HG03064 (cell line): ENCODE measurements around the gene INTS1.

Source experiments
- ATAC-seq: cut with Tn5 transposase; IDR thresholded peaks from one replicate; pipeline ENCODE4 v1.9.1; 2021; ENCODE audit warnings: low read depth; ENCODE audit not compliant: unreplicated experiment

Gene INTS1

DNA sequence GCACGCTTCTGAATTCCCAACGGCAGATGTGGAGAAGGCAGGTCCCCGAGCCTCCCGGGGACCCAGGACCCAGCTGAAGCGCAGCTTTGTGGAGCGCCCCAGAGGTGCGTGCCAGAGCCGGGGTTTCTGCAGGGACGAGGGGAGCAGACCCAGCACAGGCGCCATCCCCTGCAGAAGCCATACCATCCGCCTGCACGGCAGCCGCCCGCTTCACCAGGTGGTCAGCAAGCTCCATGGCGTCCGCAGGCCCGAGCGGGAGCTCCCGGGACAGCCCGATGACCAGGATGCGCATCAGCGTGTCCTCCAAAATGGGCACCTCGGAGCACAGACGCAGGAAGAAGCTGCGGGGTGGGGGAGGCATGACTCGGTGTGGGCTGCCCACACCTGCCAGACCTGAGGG lies 10.6 kb downstream of the INTS1 start:
- ATAC-seq = no peak

DNA sequence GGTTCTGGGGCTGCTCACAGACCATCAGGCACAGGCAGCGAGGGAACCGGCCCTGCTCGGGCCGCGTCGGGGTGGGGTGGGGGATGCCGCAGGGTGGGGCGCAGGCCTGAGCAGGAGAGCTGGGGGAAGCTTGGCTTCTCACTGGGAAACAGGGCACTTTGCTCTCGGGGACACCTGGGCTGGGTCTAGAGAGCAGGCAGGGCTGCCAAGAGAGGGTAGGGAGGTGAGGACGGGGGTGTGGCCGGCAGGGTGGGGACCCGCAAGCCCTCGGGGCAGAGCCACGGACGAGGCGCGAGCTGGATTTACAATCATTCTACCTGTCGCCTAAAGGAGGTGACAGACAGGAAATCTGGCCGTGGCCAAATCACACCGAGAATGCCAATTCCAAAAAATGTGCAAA lies 11.1 kb downstream of the INTS1 start:
- no peak for ATAC-seq

DNA sequence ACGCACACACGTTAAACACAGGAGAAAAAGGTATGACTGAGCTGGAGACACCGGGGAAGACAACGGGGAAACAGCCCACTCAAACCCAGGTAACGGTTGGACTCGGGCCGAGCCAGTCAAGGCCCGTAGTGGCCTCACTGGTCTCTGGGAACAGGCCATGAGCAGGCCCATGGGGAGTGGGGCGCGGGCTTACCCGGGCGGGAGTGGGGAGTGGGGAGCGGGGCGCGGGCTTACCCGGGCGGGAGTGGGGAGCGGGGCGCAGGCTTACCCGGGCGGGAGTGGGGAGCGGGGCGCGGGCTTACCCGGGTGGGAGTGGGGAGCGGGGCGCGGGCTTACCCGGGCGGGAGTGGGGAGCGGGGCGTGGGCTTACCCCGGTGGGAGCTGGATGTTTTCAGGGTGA lies 11.5 kb downstream of the INTS1 start:
- ATAC-seq = no peak

DNA sequence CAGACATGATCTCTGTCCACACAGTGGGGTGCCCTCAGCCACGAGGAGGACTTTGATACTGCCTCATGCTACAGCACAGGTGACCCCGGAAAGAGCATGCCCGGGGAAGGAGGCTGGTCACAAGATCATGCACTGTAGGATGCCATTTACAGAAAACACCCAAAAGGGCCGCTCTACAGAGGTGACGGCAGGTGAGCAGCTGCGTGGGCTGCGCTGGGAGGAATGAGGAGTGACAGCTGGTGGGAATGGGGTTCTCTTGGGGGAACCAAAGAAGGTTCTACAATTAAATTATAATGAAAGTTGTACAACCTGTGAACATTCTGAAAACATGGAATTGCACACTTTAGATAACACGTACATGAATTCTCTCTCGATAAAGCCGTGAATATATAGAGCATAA lies 12.0 kb downstream of the INTS1 start:
- ATAC-seq = no peak

DNA sequence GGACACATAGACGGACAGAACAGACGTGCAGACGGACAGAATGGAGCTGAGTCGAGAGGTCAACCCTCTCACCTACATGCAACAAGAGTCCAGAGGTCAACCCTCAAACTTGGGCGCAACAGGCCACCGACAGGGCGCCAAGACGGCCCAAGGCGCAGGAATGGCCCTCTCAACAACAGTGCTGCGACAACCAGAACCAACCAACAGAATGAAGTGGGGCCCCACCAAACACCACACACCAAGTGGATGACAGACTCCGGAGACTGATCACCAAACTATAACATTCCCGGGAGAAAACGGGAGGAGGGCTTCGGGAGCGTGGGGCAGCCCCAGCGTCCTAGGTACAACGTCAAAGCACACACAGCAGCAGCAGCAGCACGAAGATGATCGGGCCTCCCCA lies 13.4 kb downstream of the INTS1 start:
- ATAC-seq = no peak

DNA sequence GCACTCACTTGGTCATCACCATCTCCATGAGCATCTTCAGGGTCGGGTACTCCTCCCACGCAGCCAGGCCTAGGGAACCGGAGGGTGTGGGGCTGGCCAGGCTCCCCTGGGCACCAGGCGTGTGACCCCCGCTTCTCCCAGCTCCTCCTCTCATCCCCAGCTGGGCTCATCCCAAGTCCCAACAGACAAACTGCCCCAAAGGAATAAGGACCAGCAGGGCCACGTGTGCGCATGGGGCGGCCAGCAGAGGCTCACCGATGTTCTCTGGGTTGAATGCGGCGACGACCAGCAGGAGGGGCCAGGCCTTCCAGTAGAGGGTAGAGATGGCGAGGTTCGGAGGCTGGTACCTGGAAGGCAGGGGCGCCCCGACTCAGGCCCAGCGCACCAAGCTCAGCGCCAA lies 14.9 kb downstream of the INTS1 start:
- no peak for ATAC-seq

DNA sequence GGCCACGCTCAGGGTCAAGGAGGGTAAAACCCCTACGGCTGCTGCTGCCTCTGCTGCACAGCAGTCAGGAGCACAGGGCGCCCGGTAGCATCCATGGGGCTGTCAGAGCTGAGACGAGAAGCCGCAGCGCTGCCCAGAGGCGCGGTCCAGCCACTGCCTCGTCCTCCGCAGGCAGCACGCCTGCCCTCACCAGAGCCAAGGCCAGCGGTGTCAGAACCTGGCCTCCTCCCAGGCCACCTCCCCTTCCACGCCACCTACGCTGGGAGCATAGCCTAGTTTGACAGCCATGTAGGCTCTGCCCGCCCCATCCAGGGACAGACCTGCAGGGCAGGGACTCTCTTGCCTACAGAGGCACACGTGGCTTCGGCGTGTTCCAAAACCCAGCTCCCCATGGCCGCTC lies 16.2 kb downstream of the INTS1 start:
- ATAC-seq = no peak

DNA sequence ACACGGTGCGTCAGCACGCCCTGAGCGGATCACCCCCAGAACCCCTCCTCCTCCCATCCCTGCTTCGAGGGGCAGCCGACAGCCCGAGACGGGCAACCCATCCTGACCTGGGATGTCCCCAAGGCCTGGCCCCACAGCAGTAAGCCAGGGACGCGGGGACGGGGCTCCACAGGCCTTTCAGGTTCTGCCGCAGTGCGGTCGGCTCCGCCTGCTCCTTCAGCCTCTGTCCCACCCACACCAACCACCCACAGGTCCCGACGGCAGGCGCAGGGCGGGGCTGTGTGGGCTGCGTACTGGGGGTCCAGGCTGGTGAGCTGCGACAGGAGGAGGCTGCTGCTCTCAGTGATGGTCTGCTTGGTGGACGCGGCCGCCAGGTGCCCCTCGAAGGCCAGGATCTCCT lies 16.7 kb downstream of the INTS1 start:
- no peak for ATAC-seq

DNA sequence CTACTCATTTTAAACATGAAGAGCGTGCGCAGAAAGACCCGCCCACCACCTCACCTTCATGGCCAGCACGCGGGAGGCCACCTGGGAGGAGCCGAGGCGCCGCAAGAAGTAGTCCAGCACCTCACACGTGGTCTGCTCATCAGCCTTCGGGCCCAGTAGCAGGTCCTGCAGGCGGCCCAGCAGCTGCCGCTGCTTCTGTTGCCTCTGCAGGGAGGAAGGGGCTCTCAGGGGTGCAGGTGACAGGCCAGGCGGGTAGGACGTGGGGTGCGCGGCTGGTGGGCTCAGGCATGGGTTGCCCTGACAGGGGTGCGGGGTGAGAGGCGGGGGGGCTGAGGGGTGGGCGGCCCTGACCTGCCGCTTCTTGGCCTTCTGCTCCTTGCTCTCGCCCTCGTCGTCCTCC lies 17.6 kb downstream of the INTS1 start:
- no peak for ATAC-seq

DNA sequence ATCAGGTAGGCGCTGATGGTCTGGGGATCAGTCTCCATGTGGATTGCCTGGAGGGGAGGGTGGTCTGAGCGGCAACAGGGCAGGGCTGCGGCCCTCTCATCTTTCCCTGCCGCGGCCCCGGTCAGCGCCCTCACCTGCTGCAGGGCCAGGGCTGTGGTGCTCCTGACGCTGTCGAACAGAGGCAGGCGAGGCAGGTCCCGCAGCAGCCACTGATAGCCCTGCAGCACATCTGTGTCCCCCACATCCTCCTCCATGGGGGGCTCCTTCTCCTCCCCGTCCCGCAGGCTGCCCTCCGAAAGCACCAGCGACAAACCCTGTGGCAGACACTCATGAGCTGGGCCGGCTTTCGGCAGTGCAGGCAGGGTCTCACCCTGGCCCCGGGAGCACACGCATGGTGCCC lies 19.0 kb downstream of the INTS1 start:
- no peak for ATAC-seq

DNA sequence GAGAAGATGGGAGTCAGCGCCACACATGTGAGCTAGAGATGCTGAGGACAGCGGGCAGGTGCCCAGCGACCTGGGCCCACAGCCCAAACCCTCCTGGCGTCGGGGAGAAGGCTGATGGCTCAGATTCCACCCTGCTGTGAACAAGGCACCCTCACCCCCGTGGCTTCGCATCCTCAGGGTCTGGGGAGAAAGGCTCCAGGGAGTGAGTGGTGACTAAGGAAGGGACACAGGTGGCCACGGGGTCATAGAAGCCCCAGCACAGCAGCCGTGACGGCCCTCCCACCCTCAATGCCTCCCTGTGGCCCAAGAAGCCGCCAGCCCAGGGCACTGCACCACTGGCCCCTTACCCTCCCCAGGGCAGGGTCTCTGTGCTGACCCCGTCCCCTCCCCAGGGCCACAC lies 19.6 kb downstream of the INTS1 start:
- ATAC-seq = no peak

DNA sequence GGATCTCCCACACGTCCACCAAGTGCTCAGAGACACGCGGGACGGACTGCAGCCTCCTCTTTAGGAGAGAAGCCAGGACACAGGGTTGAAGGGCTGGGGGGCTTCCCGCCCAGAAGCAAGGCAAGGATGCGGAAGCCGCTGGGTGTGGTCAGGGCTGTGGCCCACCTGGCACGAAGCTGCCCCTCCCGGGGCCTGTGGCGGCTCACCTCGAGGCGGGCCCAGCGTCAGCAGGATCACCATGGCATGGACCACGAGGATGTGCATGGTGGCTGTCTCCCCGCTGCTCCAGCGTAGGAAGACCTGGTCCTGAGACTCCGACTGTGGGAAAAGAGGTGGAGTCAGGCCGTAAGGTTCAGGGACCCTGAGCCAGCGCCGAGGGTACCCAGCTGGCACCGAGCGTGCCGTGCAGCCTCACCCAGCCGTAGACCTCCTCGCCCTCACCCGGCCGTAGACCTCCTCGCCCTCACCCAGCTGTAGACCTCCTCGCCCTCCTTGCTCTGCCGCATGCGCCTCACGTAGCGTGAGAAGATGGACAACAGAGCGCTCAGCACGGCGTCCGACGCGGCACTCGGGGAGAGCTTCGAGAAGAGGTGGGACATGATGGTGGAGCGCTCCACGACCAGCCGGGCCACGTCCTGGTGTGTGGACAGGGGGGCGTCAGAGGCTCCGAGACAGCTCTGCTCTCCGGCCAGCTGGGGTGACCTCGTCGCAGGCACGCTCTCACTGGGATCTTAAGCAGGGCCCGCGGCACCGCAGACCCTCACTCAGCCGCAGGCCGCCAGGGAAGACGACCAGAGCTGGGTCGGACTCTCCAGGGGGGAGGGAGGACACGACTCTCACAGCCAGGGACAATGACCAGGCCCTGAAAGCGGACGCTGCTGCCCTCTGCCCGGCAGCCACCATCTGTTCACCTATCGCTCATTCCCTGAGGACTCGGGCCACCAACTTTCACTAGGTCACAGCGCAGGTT lies 20.4 kb downstream of the INTS1 start:
- ATAC-seq = no peak

DNA sequence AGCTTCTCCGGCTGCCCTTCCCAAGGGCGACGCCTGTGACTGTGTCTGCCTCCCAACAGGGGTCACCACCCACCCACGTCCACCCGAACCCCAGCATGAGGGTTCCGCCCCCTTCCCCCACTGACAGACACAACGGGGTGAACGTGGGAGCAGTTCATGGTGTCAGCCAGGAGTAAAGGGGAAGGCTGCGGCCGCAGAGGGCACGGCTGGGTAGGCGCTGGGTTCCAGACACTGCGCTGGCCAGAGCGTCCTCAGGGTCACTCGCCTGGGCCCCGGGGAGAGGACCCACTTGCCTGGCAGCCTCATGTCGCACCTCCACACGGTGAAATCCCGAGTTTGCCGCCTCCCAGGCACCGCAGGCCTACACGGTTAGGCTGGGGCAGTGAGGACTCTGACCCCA lies 21.1 kb downstream of the INTS1 start:
- ATAC-seq = no peak

DNA sequence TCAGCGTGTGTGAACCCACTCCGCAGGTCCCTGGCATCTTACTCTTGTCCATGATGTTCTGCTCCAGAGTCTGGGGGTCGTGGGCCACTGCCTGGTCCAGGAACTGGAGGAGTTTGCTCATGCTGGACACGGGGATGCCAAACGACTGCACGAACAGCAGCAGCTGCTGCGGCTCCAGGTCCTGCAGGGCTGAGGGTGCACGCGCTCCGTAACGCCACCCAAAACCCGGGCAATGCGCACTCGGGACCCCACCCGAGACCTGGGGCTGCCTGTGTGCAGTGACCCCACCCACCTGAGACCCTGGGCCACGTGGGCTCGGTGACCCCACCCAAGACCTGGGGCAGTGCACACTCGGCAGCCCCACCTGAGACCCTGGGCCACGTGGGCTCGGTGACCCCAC lies 22.9 kb downstream of the INTS1 start:
- no peak for ATAC-seq

DNA sequence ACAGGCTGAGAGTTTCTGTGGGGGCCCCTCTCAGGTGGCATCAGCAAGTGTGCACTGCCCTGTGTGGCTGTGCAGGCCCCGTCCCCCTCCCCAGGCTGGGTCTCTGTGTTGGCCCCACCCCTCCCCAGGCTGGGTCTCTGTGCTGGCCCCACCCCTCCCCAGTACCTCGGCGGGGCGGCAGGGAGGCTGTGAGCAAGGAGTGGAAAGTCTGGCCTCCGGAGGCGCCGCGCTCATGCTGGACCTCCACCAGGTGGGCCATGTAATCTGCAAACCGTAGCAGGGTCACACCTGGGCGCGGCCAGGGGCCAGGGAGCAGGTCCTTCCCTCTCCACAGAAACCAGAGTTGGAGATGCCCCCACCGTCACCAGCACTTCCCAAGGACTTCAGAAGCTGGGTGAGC lies 23.5 kb downstream of the INTS1 start:
- ATAC-seq = no peak

DNA sequence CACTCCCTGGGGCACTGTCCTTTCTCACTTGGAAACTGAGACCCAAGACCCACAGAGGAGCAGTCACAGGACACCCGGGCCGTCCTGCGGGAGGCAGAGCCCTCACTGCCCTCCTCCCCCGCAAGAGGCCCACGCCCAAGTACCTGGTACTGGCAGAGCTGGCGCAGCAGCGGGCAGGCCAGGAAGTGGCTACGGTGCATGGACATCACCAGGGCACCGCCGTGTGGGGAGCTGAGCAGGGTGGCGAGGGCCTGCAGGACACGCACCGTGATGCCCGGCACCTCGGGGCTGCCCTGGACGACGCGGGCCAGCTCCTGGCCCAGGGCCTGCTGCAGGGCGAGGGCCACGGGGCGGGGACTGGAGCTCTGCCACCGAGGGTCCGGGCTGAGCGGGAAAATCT lies 24.9 kb downstream of the INTS1 start:
- no peak for ATAC-seq

DNA sequence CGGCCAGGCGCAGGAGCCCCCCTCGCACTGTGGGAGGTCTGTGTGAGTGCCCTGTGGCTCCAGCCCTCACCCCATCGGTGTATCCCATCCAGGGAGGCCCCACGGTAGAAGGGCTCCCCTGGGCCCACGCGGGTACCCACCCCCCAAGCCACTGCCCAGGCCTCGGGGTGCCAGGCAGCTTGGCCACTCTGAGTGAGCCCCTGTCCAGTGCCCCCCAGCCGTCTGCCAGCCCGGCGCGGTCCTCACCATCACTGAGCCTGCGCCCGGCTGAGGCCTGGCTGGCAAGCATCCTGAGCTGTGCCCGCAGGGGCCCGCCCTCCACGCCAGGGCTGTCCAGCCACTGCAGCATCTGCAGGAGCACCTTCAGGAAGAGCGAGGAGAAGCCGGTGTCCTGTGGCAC lies 25.7 kb downstream of the INTS1 start:
- no peak for ATAC-seq

DNA sequence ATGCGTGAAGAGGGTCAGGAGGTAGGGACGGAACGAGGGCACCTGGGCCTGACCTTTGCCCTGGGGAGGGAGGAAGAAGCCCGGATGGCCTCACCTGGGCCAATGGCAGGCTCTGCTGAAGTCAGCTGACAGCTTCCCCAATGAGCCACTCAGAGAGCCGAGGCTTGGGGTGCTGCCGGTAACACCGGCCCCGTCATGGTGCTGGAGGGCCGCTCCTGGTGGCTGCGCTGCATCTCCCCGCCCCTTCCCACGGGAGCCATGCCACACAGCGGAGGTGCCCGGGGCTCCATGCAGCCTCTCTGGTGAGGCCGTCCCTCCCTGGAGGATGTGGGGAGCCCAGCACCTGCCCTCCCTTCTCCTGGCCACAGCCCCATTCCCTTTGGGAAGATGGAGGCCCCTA lies 27.3 kb downstream of the INTS1 start:
- ATAC-seq = no peak

DNA sequence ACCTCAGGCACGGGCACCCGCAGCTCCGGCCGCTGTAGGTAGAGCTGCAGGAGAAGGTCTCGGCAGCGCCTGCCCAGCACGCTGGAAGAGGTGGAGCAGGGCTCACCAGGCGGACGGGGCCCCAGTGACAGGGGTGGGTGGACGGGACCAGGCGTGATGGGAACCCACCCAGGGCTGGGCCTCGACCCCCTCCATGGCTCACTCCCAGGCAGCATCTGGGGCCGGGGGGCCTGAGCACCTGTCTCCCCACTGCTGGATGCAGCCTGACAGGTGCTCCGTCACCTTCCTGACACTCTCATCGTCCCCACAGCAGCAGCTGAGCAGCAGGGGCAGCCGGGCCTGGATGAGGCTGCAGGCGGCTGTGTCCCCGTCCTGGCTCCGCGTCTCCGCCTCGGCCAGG lies 28.2 kb downstream of the INTS1 start:
- no peak for ATAC-seq

DNA sequence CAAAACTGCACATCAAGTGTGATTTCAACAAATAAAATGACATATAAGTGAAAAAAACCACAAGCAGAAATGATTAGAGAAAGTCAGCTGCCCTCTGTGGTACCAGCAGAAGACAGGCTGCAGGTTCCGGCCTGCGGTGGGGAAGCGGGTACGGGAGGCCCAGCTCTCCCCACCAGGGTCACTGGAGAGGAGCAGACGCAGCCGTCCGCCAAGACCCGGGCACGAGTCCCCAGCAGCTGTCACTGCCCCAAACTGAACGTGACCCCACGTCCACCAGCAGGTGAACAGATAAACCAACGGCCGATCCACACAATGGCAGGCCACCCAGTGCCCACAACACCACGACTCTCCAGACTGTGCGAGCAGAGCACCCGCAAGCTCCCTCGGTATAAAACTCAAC lies 28.8 kb downstream of the INTS1 start:
- ATAC-seq = no peak

DNA sequence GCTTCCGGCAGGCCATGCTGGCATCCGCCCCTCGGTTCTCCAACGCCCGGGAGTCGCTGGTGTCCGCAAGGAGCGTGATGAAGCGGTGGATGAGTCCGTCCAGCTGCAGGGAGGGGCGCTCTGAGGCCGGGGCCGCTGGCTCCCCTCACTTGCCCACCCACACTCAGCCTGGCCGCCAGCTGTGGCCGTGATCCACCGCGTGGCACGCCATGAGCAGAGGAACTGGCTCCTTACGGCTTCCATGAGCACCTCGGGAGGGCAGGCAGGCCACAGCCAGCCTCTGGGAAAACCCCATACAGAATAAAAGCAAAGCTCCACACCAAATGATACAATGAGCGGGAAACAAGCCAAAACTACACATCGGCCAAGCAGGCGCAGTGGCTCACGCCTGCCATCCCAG lies 29.5 kb downstream of the INTS1 start:
- no peak for ATAC-seq

DNA sequence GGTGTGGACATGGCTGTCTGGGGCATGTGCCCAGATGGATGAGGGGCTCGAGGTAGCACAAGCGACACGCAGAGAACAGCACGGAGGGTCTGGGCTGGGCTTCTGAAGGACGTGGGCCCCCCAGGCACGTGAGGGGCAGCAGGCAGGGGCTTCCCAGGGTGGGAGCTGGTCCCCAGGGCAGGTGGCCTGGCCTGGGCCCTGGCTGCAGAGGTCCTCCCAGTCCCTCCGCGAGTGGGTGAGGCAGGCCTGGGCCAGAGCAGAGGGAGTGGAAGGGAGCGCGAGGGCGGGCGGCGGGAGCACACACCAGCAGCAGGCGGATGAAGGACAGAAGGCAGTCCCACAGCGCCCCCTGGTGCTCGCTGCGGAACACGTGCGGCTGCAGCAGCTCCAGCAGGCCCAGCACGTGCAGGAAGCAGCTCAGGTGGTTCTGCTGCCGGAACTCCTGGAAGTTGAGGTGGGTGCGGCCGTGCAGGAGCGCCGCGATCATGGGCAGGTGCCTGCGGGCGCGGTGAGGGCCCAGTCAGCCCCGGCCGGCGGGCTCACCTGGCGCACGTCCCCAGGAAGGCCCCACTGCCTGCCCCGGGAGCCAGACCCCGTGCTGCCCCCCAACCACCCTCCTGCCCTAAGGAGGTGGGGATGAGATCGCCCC lies 30.2 kb downstream of the INTS1 start:
- ATAC-seq = no peak
